Peyer's patch (tissue), 4 donors: ENCODE measurements around the gene PLA2G6. TPM values are rescaled to one million over a fixed set of nuclear protein-coding genes. Genes with fewer than 3 reads are reported as not detected.
A peak's percentile ranks its signal among the peaks of the same experiment; 100 is the strongest.

Experiments used
- DNase-seq, 3 donors: peaks; one replicate each; pipeline ENCODE4 v3.0.0-alpha.2; 2017 to 2019
- H3K27ac ChIP-seq, 4 donors: fragments of 200-600 bp; sonication (generic); one replicate each; pipeline ENCODE4 v1.5.1; 2016 to 2019
- H3K27me3 ChIP-seq, 2 donors: fragments of 200-600 bp; sonication (generic); one replicate each; pipeline ENCODE4 v1.5.1; 2019
- H3K36me3 ChIP-seq, 3 donors: fragments of 200-600 bp; sonication (generic); one replicate each; pipeline ENCODE4 v1.5.1; 2016 to 2019
- H3K4me1 ChIP-seq, 4 donors: fragments of 200-600 bp; sonication (generic); one replicate each; pipeline ENCODE4 v1.5.1; 2016 to 2019
- H3K4me3 ChIP-seq, 4 donors: fragments of 200-600 bp; sonication (generic); 1 replicate in 3 of 4; 2 replicates in 1 of 4; pipeline ENCODE4 v1.5.1; 2016 to 2019; ENCODE audit warnings: mild to moderate bottlenecking in 1 of 4
- H3K9me3 ChIP-seq, 4 donors: fragments of 200-600 bp; sonication (generic); one replicate each; pipeline ENCODE4 v1.5.1; 2016 to 2019; ENCODE audit warnings: mild to moderate bottlenecking in 1 of 4
- POLR2A ChIP-seq, 2 donors: fragments of 450-650 bp; IDR thresholded peaks; one replicate each; pipeline ENCODE4 v1.5.1; 2017; ENCODE audit warnings: antibody characterized with exemption in 2 of 2, mild to moderate bottlenecking in 2 of 2, moderate library complexity in 2 of 2
- total RNA-seq, 4 donors: library from RNA; depleted of rRNA; stranded (reverse); fragments of >200 nt; gene quantifications; one replicate each; pipeline ENCODE4 v1.1.0, GENCODE V29; 2016
- TF ChIP-seq, protein P1 (sequence below), 6 experiments: fragments of 450-650 bp in 4 of 6; fragments of 200-600 bp in 2 of 6; sonication (generic) in 1 of 6; IDR thresholded peaks; one replicate each; pipeline ENCODE4 v1.5.1; 2017 to 2019; ENCODE audit warnings: antibody characterized with exemption in 6 of 6, mild to moderate bottlenecking in 3 of 6, moderate library complexity in 1 of 6

PLA2G6 gene
- total RNA-seq, 4 donors from 2014 or later, result 19.3 to 102 (median 60.6) TPM

GRCh38 chr22:38127869-38128268 is 53.8 kb downstream of the PLA2G6 start:
- Histone ChIP-seq H3K4me1 (no peaks in the 10 kb centered on the region), H3K9me3 (no peaks in the 10 kb centered on the region), H3K4me3 (no peak overlapping the region), H3K27me3 (no peaks in the 10 kb centered on the region), H3K27ac (no peak overlapping the region), H3K36me3 (peaks cover 0 to 15% (median 0%) of the 10 kb centered on the region in 3 donors)
- DNase-seq, result no peak
- TF ChIP-seq, protein P1, sequence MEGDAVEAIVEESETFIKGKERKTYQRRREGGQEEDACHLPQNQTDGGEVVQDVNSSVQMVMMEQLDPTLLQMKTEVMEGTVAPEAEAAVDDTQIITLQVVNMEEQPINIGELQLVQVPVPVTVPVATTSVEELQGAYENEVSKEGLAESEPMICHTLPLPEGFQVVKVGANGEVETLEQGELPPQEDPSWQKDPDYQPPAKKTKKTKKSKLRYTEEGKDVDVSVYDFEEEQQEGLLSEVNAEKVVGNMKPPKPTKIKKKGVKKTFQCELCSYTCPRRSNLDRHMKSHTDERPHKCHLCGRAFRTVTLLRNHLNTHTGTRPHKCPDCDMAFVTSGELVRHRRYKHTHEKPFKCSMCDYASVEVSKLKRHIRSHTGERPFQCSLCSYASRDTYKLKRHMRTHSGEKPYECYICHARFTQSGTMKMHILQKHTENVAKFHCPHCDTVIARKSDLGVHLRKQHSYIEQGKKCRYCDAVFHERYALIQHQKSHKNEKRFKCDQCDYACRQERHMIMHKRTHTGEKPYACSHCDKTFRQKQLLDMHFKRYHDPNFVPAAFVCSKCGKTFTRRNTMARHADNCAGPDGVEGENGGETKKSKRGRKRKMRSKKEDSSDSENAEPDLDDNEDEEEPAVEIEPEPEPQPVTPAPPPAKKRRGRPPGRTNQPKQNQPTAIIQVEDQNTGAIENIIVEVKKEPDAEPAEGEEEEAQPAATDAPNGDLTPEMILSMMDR (IDR thresholded peaks at IDR 0.05), result no peak
- no peak for TF ChIP-seq POLR2A (IDR thresholded peaks at IDR 0.05)

DNA sequence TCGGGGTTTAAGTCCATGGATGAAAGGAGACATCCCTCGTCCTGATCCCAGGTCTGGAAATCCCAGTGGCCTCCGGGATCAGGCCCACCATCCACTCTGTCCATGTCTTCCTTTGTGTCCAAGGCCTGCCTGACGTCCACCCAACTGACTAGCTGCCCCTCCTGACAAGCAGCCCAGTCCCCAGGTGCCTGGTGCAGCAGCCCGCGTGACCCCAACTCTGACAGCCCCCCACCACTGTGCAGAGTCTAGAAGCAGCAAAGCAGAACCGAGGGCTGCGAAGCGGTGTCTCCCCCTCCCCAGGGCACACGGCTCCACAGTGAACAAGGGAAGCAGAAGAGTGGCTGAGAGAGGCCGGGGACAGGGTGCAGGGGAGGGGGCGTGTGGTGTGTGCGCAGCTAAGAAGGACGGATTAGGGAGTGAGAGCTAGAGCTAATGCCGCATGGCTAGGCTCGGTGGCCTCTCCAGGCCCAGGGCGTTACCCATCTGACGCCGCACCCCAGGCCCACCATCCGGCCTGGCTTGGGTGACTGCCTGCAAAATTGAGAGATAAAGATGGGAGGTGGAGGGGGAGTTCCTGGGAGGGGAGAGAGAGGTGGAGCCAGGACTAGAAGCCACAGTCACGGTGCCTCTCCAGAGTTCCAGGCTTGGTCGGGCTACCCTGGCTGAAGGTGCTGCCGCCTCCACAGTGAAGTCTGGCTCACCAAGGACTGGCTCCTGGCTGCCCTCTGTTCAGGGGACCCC is 54.5 kb downstream of the PLA2G6 start:
- H3K4me1 ChIP-seq, result no peaks in the 10 kb centered on the region
- no peaks in the 10 kb centered on the region for H3K9me3 ChIP-seq
- TF ChIP-seq, protein P1 (IDR thresholded peaks at IDR 0.05), result no peak
- no peak for TF ChIP-seq POLR2A (IDR thresholded peaks at IDR 0.05)
- no peaks in the 10 kb centered on the region for H3K27me3 ChIP-seq
- peaks cover 0 to 15% (median 0%) of the 10 kb centered on the region in 3 donors for H3K36me3 ChIP-seq
- H3K27ac ChIP-seq, result no peak overlapping the region
- no peak overlapping the region for H3K4me3 ChIP-seq
- DNase-seq, result no peak

- H3K9me3 ChIP-seq, result no peaks in the 10 kb centered on the region
- H3K36me3 ChIP-seq, result peaks cover 0 to 15% (median 0%) of the 10 kb centered on the region in 3 donors
- no peak for TF ChIP-seq POLR2A (IDR thresholded peaks at IDR 0.05)
- TF ChIP-seq, protein P1 (IDR thresholded peaks at IDR 0.05), result no peak
- H3K27me3 ChIP-seq, result no peaks in the 10 kb centered on the region
- H3K4me3 ChIP-seq, result no peak overlapping the region
- DNase-seq, result peak in 1 of 3 donors; percentile 41
- no peak overlapping the region for H3K27ac ChIP-seq
- no peaks in the 10 kb centered on the region for H3K4me1 ChIP-seq
These were observed 55.9 kb downstream of the PLA2G6 start for GRCh38 chr22:38125751-38126201.

DNA sequence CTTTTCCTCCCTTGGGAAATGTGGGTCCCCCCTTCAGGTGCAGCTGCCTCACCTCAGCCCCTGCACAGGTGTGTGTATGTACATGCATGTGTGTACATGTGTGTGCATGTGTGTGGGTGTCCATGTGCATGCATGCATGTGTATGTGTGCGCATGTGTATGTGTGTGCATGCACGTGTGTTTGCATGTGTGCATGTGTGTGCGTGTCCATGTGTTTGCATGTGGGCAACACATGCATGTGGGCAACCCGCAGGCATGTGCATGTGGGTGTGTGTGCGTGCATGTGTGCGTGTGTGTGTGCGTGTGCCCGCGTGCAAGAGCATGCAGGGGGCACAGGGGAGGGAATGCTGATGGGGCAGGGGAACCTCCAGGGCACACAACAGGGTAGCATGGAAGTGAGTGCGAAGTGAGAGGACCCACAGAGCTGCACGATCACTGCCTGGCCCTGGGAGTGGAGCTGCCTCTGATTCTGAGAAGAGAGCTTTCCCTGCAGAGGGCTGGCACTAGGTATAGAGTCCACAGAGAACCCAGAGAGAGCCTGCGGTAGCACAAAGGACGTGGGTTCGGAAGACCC is 56.5 kb downstream of the PLA2G6 start:
- no peaks in the 10 kb centered on the region for H3K4me1 ChIP-seq
- no peak overlapping the region for H3K27ac ChIP-seq
- TF ChIP-seq POLR2A (IDR thresholded peaks at IDR 0.05), result no peak
- TF ChIP-seq, protein P1 (IDR thresholded peaks at IDR 0.05), result no peak
- no peaks in the 10 kb centered on the region for H3K9me3 ChIP-seq
- no peak overlapping the region for H3K4me3 ChIP-seq
- H3K36me3 ChIP-seq, result peaks cover 0 to 15% (median 0%) of the 10 kb centered on the region in 3 donors
- no peak for DNase-seq
- H3K27me3 ChIP-seq, result no peaks in the 10 kb centered on the region

DNA sequence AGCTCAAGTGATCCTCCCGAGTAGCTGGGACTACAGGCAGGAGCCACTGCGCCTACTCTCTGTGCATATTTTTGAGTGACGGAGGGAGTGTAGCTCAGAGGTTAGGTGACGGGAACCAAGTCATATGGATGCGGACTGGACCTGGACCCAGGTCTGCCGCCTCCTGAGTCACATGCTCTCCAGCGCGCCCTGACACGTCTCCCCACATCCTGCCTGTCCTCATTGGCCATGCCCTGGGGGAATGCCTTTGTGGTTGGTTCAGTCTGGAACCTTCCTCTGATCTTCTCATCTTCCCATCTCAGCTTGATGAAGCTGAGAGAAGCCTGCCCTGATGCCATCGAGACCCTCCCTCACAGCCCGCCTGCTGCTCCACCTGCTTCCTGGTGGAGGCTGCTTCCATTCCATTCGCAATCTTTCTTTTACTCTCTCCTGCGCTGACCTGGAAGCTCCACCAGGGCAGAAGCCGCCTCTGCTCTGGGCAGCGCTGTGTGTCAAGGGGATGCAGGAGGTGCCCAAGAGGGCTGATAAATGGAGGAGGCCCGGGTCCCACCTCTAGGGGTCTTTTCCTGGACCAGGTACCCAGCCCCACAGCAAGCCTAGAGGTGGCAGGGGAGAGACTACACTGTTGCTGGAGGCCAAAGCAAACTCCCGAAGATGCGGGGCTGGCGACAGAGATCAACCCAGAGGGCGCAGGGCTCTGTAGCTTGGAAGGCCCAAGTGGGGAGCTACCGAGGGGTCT is 57.2 kb downstream of the PLA2G6 start:
- Histone ChIP-seq H3K9me3 (no peaks in the 10 kb centered on the region), H3K27me3 (no peaks in the 10 kb centered on the region), H3K36me3 (peaks cover 0 to 15% (median 0%) of the 10 kb centered on the region in 3 donors), H3K4me1 (no peaks in the 10 kb centered on the region), H3K4me3 (no peak overlapping the region), H3K27ac (no peak overlapping the region)
- DNase-seq, result no peak
- TF ChIP-seq, protein P1 (IDR thresholded peaks at IDR 0.05), result no peak
- TF ChIP-seq POLR2A (IDR thresholded peaks at IDR 0.05), result no peak
